Hippocampal formation (tissue), 2 donors: Measurements from ENCODE around the gene STPG3.

Experiments
- DNase-seq, 2 donors: peaks; one replicate each; lab custom pipeline; 2025; lab: John Stamatoyannopoulos, UW

The STPG3 gene

DNA sequence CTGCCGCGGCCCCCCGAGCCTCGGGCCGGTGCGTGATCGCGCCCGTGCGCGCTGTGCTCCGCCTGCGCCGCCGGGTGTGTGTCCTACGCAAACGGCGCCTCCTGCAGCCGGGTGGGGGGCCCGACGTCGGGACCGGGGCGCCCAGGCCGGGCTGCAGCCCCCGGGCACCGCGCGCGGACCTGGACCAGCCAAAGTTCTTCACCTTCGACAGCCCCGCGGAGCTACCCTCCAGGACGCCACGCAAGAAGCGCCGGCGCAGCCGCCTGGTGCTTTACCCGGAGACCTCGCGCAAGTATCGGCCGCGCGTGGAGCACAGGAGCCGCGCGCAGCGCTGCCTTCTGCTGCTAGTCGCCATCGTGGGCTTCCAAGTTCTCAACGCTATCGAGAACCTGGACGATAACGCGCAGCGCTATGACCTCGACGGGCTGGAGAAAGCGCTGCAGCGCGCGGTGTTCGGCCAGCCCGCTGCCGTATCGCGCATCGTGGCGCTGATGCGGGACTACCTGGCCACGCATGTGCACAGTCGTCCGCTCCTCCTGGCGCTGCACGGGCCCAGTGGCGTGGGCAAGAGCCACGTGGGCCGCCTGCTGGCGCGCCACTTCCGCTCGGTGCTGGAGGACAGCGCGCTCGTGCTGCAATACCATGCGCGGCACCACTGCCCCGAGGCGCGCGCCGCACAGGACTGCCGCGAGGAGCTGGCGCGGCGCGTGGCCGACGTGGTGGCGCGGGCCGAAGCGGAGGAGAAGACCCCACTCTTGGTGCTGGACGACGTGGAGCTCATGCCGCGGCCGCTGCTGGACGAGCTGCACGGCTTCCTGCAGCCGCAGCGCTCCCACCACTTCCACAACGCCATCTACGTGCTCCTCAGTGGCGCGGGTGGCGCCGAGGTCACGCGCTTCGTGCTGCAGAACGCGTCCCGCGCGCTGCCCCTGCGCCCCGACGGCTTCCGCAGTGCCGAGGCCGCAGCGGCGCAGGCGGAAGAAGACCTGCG, 27.9 kb downstream of the STPG3 start:
- no peak for DNase-seq

DNA sequence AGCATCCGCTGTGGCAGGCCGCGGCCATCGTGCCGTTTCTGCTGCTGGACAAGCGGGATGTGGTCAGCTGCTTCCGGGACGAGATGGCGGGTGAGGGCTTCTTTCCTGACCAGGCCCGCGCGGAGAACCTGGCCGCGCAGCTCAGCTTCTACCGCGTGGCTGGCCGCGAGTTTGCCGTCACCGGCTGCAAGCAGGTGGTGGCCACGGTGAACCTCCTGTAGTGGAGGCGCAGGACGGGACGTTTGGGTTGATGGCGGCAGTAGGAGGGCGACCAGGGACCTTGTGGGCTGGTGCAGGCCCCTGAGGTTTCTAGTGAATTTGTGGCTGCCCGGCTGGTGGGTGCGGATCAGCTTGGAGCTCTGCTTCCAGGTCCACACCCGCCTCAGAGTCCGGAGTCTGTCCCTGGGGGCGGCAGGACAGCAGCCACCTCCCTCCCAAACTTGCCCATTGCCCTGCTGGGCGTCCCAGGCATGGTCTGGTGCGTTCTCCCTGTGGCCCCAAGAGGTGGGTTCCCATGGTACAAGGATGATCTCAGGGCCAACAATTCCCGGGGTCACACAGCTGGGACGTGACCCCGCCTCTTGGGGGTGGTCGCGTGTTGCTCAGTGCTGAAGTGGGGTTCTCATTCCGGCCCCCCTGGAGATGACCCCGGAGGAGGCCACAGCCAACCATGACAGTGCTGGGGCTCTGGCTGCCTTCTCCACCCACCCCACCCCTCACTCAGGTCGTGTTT, 28.8 kb downstream of the STPG3 start:
- DNase-seq: no peak

DNA sequence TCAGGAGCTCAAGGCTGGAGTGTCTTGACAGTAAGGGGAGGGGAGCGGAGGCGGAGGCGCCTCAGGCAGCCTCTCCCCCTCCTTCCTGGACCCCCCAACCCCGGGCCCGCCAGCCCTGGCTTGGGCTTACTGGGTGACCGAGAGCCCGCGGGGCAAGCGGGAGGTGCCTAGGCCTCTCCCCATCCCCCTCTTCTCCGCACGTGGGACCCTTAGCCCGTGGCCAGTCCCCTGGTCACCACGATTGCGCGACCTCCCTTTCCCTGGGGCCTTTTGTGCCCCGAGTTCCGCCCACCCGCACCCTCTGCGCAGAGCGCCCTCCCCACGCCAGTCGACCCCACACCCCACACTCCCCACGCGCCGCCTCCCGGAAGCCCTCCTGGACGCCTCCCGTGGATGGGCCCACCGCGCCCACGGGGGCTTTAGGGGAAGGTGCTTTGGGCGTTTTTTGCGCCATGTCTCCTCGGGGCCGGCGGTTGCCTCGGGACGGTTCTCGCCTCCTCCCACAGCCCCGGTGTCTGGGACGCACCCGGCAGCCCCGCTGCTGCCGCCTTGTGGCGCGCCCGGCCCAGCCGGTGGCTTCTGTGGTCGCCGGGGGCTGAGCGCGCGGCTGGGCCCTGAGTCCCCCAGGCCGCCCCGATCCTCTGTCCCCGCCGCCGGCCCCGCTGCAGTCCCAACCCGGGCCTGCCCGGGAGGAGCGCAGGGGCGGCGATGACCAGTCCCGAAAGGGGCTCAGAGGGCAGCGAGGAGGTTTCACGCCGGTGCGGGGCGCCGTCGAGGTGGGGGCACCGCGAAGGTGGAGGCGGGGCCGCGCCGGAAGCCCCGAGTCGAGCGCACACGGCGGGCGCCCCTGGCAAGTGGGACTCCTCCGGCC, 29.6 kb downstream of the STPG3 start:
- DNase-seq: no peak

DNA sequence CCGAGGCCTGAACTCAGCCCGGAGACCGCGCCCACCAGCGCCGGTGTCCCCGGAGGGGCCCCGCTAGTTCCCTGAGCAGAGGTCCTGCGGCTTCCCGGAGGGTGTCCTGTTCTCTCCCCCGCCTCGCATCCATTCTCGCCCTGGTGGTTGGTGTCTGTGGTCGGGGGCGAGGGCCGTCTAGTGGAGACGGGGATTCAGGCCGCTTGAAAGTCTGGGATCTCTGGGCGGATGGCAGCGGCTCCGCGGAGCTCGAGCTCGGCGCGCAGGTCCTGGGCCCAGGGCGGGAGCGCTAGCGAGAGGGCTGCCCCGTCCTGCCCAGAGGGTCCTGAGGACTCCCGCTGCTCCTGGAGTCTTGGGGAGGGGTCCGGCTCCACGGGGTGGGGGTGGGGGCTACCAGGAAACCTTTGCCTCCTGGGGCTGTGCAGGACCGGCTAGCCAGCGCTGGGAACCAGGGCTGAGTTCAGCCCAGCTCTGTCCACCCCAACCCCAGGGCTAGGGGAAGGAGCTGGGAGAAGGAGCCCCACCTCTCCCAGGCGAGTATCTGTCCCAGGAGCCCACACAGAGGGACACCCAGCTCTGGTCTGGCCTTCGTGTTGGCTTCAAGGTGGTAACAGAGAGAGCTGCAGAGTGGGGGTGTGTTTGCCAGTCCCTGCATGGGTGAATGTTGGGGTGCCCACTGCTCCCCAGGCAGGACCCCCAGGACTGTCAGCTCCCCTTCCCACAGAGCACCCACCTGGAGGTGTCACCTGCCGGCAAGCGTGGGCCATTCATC, 30.4 kb downstream of the STPG3 start:
- DNase-seq: no peak

DNA sequence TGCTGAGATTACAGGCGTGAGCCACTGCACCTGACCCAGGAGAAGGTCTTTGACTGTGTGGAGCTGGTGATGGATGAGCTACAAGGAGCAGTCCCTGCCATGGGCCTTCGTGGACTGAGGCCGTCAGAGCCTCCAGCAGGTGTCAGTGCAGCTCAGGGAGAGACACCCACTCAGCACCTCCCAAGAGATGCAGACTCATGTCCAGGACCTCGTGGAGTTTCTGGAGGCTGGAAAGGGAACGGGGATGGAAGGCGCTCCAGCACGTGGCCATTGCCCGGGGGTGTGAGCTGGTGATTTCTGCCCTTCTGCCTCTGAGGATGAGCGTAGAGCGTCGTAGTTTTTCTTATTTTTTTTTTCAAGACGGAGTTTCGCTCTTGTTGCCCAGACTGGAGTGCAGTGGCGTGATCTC, 35.9 kb downstream of the STPG3 start:
- no peak for DNase-seq

DNA sequence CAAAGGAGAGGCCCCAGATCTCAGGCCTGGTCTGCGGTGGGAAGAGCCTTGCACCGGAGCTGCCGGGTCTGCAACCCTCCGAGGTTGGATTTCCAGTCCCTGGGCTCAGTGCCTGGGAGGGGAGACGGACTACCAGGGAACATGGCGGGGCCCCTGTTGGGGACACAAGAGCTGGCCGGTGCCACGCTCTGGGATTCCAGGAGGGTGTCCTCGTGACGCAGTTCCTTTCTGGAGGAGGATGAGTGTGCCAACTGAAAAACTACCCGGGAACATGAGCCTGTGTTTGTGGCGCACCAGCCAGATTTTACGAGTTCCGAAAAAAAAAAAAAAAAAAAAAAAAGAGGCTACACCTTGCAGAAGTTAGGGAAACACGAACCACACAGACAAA, 42.0 kb downstream of the STPG3 start:
- no peak for DNase-seq

DNA sequence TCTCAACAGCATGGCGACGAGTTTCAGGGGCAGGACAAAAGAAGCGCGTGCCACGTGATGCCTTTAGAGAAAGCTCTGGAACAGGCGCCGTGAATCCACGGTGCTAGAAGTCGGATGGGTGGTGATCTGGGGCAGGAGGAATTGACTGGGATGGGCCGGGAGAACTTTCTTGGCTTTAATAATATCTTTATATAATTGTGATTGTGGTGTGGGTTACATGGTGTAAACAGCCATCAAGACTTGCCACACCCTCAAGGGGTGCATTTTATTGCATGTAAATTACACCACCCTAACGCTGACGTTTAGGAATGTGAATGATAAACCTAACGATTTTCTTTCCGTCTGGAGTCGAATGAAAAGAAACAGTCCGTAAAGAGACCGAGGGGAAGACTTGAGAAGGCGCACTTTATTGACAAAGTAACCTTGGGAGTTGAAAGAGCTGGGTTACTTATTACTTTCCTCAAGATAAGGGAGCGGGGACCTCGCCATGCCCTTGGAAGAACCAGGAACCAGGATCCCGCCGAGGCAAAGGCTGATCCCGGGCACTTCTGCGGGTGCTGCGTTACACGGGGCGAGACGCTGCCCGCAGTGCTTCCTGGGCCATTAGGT, 42.5 kb downstream of the STPG3 start:
- DNase-seq: no peak

DNA sequence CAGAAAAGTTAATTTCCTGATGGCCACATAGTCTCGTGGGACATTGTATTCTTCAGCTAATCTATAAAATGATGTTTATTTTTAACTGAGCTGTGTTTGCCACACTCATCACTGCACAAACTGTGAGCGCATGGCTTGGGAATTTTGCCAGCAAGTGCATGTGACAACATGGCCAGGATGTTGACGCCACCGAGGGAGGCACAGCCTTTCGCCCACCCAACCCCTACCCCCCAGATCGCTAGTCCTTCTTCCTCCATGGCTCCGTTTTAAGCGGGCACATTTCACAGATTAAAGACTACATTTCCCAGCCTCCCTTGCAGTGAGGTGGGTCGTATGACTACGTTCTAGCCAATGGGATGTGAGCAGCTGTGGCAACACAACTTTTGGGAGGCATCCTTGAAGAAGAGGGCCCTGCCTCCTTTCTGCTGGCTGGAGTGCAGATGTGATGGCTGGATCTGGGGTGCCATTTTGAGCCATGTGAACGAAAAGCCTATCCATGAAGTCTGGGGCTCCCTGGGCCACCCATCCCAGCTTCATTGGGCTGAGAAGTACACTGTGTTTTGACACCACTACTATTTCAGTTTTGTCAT, 43.1 kb downstream of the STPG3 start:
- no peak for DNase-seq

DNA sequence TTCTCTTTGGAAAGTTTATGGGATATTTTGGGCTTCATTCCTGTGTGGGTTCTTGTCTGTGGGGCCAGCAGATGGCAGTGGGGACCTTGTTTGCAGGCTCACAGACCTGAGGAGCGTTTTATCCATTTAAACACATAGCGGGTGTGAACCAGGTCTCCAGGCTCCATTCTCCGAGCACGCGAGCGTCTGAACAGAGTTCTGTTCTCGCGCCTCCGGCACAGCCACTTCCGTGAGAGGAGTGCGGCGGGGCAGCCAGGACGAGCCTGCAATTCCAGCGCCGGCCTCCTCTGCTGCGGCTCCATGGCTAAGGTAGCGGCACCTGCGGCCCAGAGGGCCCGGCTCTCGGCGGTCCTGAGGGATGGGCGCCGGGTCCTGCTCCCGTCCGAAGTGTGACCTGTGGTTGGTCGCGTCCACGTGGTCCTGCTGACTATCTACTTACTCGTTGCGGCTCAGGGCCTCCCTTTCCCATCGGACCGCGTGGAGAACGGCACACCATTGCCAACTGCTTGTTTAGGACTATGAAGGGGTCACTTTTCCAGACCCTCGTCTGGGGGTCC, 43.7 kb downstream of the STPG3 start:
- DNase-seq: no peak

DNA sequence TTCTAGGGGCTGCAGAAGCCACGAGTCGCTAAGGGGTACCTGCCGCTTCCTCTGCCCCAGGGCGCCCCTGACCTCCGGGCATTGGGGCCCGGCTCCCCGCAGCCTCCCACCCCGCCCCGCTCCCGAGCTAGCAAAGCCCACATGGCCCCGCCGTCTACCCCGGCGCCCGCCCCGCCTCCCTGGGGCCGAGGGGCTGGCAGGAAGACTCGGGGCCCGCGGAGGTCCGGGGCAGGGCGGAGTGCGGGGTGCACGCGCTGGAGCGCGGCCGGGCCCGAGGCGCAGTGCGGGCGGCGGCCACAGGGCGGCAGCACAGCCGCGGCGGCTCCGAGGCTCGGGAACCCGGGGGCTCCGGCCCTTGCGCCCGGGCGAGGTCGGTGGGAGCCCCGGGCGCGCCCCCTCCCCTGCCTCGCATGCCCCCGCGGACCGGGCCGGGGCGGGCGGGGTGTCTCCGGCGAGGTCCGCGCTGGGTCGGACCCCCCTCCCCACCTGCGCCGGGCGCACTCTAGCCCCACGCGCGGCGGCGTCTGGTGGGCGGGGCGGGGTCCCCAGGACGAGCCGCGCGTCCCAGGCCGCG, 44.2 kb downstream of the STPG3 start:
- no peak for DNase-seq

DNA sequence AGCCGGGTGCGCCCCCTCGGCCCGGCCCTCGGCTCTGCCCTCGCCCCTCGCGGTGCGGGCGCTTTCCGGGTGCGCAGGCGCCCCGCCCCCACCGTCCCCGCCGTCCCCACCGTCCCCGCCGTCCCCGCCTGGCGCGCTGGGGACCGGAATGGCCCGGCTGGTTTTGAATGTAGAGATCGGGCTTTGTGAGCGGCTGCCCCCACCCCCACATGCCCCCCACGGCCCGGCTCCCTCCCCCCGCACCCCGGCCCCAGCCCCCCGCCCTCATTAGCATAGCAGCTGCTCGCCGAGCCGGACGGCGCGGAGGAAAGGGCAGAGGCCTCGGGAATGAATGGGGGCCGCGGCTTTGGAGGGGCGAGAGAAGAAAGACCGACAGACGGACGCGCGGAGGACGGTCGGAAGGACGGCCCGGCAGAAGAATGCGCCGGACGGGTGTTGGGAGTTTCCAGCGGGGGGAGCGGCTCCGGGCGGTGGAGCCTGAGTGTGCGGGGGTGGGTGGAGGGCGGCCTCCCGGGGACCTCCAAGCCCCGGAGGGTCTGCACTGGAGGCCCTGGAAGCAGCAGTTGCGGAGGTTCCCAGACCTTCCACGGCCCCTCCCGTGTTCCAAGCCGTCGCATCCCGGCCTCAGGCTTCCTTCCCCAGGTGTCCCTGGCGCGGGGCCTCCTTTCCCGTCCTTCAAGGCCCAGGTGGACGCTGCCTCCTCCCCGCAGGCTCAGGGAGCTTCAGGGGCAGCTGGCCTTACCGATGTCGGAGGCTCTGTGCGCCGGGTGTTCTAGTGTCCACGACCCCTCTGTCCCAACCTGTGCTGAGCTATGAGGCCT, 45.0 kb downstream of the STPG3 start:
- no peak for DNase-seq

DNA sequence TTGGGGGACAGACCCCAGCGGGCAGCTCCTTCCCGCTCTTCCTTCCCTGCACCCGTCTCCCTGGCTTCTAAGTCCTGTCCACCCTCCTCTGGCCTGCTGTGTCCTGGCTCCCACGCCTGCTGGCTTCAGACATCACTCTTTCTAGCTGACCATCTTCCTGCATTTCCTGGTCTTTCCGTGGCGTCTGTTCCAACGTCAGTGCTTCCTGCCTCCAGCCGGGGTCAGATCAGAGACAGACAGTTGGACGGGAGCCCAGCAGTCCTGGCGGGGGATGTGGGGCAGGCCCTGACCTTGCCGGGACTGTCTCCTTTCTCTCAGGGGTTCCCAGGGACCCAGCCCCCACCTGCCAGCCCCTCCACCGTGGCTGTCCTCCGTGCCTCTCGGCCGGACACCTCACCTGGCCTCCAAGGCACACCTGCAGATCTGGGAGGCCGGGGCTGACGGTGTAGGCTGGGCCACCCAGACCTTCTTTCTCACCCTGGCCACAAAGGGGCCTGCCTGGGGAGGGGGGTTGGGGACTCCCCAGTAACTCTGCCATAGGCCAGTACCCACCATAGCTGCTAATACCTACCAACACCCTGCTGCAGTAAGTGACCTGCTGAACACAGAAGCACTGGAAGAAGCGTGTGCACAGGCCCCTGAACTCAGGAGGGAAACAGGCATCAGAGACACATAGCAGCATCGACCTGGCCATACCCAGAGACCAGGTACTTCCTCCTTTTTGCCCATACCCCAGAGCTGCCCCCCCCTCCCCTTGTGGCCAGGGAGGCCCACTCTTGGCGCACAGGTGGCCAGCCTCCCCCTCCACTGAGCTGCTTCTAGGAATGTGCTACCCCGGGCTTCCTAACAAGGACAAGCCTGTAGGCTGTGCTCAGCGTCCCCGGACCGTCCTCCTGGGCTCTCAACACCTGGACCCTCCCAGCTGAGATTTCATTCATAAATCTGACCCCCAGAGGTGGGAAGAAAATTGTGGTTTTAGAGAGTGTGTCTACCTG, 45.9 kb downstream of the STPG3 start:
- DNase-seq: no peak

DNA sequence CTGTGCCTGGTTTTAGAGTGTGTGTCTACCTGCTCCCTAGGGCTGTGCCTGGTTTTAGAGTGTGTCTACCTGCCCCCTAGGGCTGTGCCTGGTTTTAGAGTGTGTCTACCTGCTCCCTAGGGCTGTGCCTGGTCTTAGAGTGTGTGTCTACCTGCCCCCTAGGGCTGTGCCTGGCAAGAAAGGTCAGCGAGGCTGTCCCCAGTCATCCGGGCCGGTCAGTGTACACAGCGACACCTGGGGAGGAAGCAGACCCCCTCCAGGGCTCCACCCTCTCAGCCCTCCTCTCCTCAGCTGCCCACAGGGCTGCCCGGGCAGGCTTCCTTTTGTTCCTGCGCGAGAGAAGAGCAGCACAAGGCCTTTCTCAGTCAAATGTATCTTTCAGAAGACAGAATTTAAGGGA, 46.9 kb downstream of the STPG3 start:
- DNase-seq: no peak

DNA sequence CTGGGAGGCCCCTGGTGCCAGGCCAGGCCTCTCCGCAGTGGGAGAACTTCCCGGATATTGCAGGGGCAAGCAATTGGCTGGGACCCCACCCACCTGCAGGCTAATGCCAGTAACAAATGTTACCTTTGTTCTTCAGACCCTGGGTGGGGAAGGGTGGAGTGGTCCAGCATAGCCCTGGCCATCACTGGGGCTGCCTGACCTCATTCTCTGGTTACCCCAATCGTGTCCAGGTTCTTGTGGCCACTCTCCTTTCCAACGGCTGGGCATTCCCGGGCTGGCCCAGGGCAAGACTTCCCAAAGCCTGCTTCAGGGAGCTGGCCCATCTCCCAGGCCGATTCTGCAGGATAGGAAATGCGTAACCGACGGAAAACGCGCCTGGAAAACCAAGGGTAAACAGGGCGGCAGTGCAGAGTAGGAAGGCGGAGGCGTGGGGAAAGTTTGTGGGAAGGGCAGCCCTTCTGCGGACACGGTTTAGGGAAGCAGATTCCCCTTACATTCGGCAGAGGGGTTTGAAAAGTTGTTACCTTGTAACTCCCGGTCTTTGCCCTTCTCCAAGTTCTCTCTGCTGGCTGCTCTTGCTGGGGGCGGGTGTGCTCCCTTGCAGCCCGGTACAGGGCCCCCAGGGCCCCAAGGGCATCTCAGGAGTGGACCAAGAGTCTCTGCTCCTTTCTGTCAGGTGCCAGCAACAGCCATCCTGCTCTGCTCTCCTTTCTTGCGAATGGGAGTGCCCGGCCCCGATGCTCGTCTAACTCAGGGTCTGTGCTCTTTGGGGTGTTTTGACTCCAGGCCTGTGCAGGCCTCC, 47.5 kb downstream of the STPG3 start:
- DNase-seq: no peak

DNA sequence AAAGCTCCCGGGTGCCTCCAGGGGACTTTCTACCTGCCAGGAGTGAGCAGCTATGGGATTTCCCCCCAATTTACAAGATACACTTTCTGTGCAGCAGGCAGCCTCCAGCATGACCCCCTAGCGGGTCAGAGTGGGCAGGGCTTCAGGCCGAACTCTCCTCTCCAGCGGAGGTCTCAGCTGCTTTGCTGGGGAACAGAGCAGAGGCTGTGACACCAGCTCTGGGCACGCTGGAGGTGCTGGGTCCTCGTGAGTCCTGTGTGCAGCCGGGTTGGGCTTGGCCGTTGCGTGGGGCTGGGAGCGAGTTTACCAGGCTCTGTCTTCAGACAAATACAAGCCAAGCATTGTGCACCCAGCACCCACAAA, 48.1 kb downstream of the STPG3 start:
- no peak for DNase-seq

DNA sequence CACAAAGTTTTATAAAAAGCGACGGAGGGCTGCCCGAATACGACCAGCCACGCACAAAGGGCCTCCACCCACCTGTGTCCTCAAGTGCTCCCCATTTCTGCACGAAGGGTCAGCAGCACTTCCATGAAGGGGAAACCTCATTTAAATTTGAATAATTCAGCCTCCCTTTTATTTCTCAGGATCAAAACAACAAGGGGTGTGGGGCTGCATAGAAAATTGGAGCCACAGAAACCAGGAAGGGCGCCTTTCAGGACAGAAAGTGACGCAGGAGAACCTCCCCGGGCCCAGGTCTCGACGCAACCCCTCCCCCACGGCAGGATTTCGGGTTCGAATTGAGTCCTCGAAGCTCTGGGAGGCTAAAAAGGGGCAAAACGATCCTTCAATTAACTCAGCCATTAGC, 48.9 kb downstream of the STPG3 start:
- peak in 1 of 2 donors; percentile 42 for DNase-seq

DNA sequence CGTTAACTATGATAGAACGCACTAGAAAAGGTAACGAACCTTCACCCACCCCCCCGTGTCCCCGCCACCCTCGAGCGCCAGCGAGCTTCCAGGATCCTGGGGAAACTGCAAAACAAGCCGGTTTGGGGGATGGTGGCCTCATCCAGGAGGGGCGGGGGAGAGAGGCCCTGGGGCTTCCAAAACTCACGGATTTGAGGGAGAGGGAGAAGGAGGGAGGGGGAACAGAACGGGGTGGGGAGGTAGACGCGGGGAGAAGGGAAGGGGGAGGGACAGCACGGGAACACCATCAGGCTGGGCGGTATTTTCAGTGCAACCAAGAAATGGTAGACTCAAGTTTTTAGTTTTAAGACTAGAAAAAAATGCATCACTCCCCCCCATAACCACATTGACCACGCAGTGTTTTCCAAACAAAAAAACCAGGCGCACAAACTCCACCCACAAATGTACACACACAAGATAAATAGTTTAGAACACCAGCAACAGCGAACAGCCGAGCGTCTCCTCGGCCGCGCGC, 49.5 kb downstream of the STPG3 start:
- DNase-seq: no peak
